HUES48 (cell line): ENCODE measurements around the gene SEC23B.

Experiments used
- H3K27ac ChIP-seq: one replicate; pipeline ENCODE4 v1.7.0; 2013; ENCODE audit warnings: low read depth, low read length, inconsistent platforms
- H3K27me3 ChIP-seq: 2 replicates; pipeline ENCODE4 v1.6.1; 2013; ENCODE audit warnings: mild to moderate bottlenecking, low read length; ENCODE audit not compliant: control insufficient read depth, insufficient read depth
- H3K36me3 ChIP-seq: 2 replicates; pipeline ENCODE4 v1.6.1; 2013; ENCODE audit warnings: low read length; ENCODE audit not compliant: control insufficient read depth, insufficient read depth
- H3K4me1 ChIP-seq: 2 replicates; pipeline ENCODE4 v1.6.1; 2013; ENCODE audit warnings: mild to moderate bottlenecking, low read length; ENCODE audit not compliant: control insufficient read depth, insufficient read depth
- H3K4me3 ChIP-seq: 2 replicates; pipeline ENCODE4 v1.5.1; 2013; ENCODE audit warnings: mild to moderate bottlenecking, low read depth, low read length
- H3K9ac ChIP-seq: 2 replicates; pipeline ENCODE4 v1.6.1; 2013; ENCODE audit warnings: mild to moderate bottlenecking, low read depth, low read length, moderate library complexity
- H3K9me3 ChIP-seq: 2 replicates; pipeline ENCODE4 v1.6.1; 2013; ENCODE audit warnings: low read length; ENCODE audit not compliant: control insufficient read depth, insufficient read depth

SEC23B gene

DNA sequence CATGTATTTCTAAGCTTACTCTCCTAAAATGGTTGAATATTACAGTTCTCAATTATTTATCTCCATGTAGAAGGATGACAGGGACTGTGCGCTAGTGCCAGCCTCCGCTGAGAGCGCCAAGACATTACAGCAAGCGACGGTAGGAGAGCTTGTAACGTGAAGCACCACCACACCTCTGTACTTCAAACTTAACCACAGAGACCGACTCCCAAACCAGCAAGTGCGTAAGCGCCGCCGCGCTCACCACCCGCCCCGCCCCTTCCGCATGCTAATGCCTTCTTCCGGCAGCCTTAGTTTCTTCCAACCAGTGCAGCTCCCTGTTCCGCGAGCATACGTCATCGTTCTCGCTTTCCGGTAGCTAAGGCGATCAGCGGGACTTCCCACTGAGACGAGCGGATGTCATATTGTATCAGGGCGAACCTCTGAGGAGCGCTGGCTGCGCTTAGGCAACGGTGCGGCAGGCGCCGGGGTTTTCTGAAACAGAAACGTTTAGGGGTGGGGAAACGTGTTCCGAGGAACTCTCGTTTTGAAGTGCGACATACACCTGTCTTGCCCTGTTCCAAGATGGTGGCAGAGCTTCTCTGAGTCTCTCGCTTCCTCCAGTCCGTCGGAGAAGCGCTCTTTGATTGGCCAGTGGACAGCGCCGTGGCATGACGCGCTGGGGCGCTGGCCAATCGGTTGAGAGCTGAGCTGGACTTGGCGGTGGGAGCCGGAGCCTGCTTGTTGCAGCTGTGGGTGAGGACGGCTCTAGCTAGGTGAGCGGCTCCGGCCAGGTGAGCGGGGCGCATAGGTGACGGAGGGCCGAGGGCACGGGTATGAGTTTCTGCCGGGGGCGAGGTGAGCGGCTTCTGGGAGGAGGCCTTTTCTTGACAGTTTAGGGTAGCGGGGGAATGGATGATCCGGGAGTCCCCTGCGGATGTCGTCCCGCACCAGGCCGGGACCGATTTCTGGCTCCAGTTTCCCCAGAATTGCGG is at the start of gene SEC23B:
SEC23B (plus strand) TSS at position 723 of the 974 bp plus-strand sequence. CDS start 2,896 bp downstream, outside the sequence.
- Histone ChIP-seq H3K4me3 (peak within 1 kb of the TSS; percentile 94), H3K27ac (peak within 1 kb of the TSS; percentile 100), H3K4me1 (no peaks in the 10 kb centered on the region; the same call in none of the 2 replicates), H3K36me3 (peaks cover 28% of the 10 kb centered on the region), H3K9me3 (no peaks in the 10 kb centered on the region), H3K9ac (peak within 1 kb of the TSS; percentile 97), H3K27me3 (no peaks in the 10 kb centered on the region)

DNA sequence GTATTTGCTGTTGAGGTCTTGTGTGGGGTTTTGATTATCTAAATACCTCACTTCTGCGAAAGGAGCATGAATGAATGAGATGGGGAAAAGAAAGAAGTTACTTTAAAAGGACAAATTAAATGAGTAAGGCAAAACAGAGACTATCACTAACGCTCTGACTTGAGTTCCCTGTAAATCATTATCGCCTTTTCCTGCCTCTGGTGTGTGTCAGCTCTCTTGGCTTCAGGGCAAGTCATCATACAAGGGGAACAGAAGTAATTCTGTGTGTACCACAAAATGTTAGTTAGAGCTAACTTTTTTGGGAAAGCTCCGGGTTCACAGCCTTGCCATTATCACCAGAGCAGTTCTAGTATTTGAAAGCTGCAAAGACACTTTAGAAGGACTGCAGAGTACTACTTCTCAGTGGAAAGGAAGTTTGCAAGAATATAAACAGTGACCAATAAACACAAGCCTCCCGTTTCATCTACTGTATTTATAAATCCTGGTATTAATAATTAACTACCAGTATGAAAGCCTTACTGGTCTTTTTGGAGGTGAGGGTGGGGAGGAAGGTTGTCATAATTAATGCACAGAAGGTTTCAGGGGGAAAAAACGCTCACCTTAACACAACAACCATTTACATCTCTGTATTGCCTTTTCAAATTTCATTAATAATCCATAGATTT is 42.1 kb upstream of the SEC23B start:
- H3K4me1 ChIP-seq, result 0 out of 2 replicates have a peak, but pooled peaks cover 3% of the 10 kb centered on the region
- H3K27ac ChIP-seq, result no peak overlapping the region
- peaks cover 17% of the 10 kb centered on the region for H3K36me3 ChIP-seq
- H3K27me3 ChIP-seq, result no peaks in the 10 kb centered on the region
- peak overlapping the region; percentile 72 for H3K4me3 ChIP-seq
- H3K9ac ChIP-seq, result 0 out of 2 replicates have a peak overlapping the region, but pooled peaks have one; percentile 61
- no peaks in the 10 kb centered on the region for H3K9me3 ChIP-seq

- Histone ChIP-seq H3K4me3 (peak overlapping the region; percentile 72), H3K27ac (peak overlapping the region; percentile 98), H3K9me3 (no peaks in the 10 kb centered on the region), H3K36me3 (peaks cover 25% of the 10 kb centered on the region), H3K27me3 (no peaks in the 10 kb centered on the region), H3K9ac (peak overlapping the region; percentile 61), H3K4me1 (0 out of 2 replicates have a peak, but pooled peaks cover 3% of the 10 kb centered on the region)
These were observed 41.2 kb upstream of the SEC23B start for GRCh38 chr20:18466574-18466893.

GRCh38 chr20:18466894-18467730 is 40.6 kb upstream of the SEC23B start, which contains the start of the genes DZANK1 and POLR3F:
TSS of gene DZANK1 (minus strand) at chr20:18467030. CDS start at chr20:18465358, 1,672 bp downstream.
TSS of gene POLR3F (plus strand) at chr20:18467390. CDS start at chr20:18467507, 117 bp downstream.
- 0 out of 2 replicates have a peak, but pooled peaks cover 3% of the 10 kb centered on the region for H3K4me1 ChIP-seq
- peak within 1 kb of the TSS; percentile 91 for H3K9ac ChIP-seq
- peaks cover 25% of the 10 kb centered on the region for H3K36me3 ChIP-seq
- peak within 1 kb of the TSS; percentile 72 for H3K4me3 ChIP-seq
- H3K27me3 ChIP-seq, result no peaks in the 10 kb centered on the region
- H3K9me3 ChIP-seq, result no peaks in the 10 kb centered on the region
- H3K27ac ChIP-seq, result peak within 1 kb of the TSS; percentile 98

DNA sequence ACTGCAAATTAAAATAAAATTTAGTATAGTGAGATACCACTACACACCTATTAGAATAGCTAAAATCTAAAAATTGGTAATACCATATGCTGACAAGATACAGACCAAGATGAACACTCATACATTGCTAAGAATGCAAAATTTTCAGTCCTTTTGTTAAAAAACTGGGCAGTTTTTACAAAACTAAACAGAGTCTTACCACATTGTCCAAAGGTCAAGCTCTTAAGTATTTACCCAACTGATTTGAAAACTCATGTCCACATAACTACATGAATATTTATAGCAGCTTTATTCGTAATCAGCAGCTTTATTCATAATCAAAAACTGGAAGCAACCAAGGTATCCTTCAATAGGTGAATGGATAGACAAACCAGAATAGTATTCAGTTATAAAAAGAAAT is 30.5 kb upstream of the SEC23B start:
- no peaks in the 10 kb centered on the region for H3K27me3 ChIP-seq
- H3K9ac ChIP-seq, result no peak overlapping the region

DNA sequence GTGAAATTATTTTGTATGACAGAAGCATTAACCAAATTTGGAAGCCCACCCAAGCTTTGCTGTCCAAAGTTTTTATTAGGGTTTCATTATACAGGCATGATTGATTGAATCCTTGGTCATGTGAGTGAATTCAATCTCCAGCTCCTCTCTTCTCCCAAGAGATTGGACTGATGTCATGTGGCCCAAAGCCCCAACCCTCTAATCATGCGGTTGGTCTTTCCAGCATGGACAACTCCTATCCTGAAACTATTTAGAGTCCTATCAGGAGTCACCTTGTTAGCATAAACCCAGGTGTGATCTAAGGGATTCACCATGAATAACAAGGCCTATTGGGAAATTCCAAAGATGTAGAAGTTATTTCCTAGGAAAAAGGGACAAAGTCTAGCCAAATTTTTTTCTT is 29.9 kb upstream of the SEC23B start:
- Histone ChIP-seq H3K27ac (no peak overlapping the region), H3K4me1 (no peaks in the 10 kb centered on the region), H3K4me3 (no peak overlapping the region), H3K9ac (no peak overlapping the region), H3K27me3 (no peaks in the 10 kb centered on the region), H3K36me3 (peaks cover 87% of the 10 kb centered on the region), H3K9me3 (no peaks in the 10 kb centered on the region)

More for the DNA sequence above, 30.5 kb upstream of the SEC23B start:
- Histone ChIP-seq H3K9me3 (no peaks in the 10 kb centered on the region), H3K4me1 (no peaks in the 10 kb centered on the region), H3K36me3 (peaks cover 85% of the 10 kb centered on the region), H3K27ac (no peak overlapping the region), H3K4me3 (no peak overlapping the region)

GRCh38 chr20:18481596-18481995 is 26.1 kb upstream of the SEC23B start:
- Histone ChIP-seq H3K36me3 (peaks cover 80% of the 10 kb centered on the region), H3K4me1 (no peaks in the 10 kb centered on the region)

GRCh38 chr20:18488301-18488700 is 19.4 kb upstream of the SEC23B start:
- Histone ChIP-seq H3K9me3 (no peaks in the 10 kb centered on the region), H3K36me3 (peaks cover 71% of the 10 kb centered on the region)

More at GRCh38 chr20:18481596-18481995, 26.1 kb upstream of the SEC23B start:
- no peaks in the 10 kb centered on the region for H3K27me3 ChIP-seq
- H3K9me3 ChIP-seq, result no peaks in the 10 kb centered on the region
- H3K9ac ChIP-seq, result no peak overlapping the region
- H3K27ac ChIP-seq, result no peak overlapping the region
- no peak overlapping the region for H3K4me3 ChIP-seq

DNA sequence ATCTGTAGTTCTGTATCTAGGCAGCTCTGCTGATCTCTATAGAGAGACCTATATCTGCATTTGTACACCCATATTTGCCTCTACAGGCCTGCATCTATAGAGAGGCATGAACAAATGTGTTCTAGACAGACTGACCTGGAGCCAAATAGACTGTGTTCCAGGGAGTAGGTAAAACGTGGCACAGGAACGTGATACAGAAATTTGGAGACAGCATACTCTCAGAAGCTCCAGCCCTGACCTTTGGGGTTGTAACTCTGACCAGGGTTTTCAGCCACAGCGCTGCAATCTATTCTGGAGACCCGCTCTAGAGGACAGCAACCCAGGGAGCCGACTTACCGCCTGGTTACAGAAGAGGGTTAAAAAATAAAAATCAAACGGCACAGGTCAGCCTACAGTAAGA is 11.7 kb upstream of the SEC23B start:
- no peak overlapping the region for H3K9ac ChIP-seq
- peaks cover 8% of the 10 kb centered on the region for H3K4me1 ChIP-seq
- H3K27ac ChIP-seq, result no peak overlapping the region
- peaks cover 21% of the 10 kb centered on the region for H3K36me3 ChIP-seq
- peak overlapping the region; percentile 88 for H3K4me3 ChIP-seq
- H3K9me3 ChIP-seq, result no peaks in the 10 kb centered on the region
- no peaks in the 10 kb centered on the region for H3K27me3 ChIP-seq

More at GRCh38 chr20:18488301-18488700, 19.4 kb upstream of the SEC23B start:
- Histone ChIP-seq H3K4me3 (no peak overlapping the region), H3K27me3 (no peaks in the 10 kb centered on the region), H3K27ac (no peak overlapping the region), H3K4me1 (no peaks in the 10 kb centered on the region), H3K9ac (no peak overlapping the region)
